ENCODE results near the gene ISOC1.

Gene ISOC1

DNA sequence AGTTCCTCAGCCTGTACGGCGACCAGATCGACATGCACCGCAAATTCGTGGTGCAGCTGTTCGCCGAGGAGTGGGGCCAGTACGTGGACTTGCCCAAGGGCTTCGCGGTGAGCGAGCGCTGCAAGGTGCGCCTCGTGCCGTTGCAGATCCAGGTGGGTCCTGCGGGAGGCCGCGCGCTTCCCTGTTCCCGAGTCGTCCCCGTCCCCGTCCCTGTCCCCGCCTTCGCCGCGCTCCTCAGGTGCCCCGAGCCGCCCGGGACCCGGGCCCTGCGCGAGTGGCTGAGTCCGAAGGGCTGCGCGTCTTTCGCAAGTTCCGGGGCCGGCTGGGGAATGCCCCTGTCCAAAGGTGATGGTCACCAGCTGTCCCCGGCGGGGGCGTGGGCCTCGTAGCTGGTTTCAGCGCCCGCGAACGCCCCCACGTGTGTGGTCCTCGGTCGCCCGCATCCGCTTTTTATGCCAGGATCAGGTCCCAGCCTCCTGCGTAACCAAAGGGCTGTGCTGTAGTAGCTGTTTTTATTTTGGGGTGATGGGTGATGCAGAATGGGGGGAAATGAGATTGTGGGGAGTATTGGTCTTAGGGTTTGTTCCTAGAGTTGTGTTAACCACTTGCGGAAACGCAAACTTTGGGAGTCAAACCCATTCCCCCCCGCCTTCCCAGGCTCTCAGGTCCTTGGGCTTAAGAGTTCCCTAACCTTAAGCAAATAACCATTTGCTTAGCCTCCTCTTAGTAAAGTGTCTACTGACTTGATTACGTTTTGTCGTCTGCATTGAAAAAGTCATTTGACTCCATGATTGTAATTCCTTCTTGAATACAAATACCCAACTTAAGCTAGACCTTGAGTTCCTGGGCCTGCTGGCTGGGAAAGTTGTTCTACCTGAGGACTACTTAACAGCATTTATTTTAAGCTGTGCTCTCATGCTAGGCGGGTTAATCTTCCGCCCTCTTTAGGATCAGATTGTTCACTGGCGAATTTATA lies 663 bp downstream of the ISOC1 start:
- in situ Hi-C loops (cut with MboI; ENCODE audit: low sequenced_read_pairs) = no loop called here

DNA sequence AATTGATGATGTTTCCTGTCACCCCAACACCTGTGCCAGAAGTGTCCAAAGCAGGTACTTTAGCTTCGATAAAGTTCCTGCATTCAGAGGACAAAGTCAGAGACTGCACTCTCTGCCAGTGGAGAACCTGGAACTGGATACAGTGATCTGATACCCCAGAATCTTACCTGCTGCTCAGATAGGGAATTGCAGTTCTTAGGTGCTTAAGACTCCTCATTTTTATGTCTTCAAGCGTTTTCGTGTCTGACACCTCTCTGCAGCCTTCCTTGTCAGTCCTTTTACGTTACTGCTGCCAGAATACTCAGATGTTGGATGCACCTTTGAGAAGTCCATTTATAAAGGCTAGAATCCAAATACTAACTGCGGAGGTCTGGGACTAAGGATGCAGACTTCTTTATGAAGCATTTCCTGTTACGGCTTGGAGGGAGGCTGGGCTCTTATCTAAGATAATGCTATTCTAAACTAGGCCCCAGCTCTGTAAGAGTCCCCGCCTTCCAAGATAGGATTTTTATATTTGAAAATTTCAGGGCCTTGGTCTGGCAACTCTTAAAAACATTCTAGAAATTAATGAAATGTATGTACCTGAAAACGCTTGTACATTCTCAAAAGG lies 1.9 kb downstream of the ISOC1 start:
- in situ Hi-C loops (cut with MboI; ENCODE audit: low sequenced_read_pairs) = no loop called here

DNA sequence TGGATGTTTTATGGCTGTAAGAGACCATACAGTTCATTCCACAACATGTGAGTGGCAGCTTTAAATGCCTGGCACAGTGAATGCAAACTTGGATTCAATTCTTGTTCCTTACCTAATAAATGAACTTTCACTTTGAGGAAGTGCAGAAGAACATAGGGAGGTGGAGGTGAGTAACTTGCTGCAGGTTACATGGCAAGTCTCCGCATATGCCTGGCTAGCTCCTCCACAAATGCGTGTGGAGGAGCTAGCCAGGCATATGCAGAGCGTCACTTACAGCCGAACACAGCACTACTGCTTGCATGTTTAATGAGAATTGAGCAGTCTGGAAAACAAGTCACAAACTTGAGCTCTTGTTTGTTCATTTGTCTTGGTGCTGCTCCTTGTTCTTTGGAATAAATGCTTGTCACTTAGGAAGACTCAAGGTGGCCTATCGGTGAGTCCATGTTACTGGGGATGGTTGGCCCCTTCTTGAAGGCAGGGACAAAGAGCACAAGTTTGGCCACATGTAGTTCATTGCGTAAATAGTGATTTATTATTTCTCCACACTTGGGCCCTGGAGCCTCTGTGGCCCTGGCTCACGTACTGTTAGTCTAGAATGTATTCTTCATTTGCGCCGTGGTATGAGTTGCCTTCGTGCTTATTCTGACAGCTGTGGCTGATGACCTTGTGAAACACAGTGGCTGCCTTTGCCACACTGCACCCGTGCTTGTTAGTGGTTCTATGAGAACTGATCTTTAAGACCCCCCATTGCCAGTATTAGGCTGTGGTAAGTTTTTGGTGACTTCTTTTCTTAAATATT lies 3.1 kb downstream of the ISOC1 start:
- in situ Hi-C loops (cut with MboI; ENCODE audit: low sequenced_read_pairs) = no loop called here

DNA sequence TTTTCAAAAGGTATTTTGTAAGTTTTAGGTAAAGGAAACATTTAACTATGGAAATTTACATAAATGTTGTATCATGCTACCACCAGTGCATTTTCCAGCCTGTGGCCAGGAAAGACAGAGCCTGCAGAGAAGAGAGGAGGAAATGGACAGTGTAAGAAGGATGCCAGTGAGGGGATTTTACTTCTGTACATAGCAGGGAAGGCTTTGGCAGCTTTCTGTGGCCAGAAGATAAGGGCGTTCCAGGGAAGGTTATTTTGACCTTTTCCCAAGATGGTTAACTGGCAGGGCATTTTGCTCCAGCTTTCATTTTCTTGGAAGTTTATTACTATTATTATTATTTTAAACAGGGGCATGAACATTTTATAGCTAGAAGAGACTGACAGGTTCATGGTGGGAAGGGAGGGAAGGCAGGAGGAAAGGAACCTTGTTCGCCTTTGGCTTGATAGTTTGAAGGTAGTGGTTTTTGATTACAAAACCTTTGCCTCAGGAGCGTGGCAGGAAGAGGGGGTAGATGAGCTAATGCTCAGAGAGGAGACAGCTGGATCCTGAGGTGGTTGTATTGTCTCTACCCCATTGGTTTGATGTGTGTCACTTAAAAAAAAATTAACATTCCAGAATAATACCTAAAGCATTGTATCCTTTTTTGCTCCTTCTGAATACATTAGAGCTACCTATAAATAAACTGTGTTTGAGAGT lies 4.1 kb downstream of the ISOC1 start:
- in situ Hi-C loops (cut with MboI; ENCODE audit: low sequenced_read_pairs) = no loop called here

DNA sequence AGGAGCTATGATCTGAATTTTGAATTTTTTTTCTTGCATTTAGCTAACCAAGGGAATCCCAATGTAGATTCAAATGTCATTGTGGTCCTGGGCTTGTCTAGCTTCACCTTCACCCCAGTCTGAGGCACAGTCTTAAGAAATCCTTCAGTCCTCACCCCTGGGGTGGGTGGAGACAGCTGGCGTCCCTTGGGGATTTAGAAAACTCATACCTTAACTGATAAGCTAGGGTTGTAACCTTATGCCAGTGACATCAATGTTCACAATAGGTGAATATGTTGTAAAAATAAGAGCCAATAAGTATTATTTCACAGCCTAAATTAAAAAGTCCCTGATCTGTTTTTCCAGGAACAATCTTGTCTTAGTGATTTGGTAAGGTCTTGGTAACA lies 4.6 kb downstream of the ISOC1 start:
- in situ Hi-C loops (cut with MboI; ENCODE audit: low sequenced_read_pairs) = no loop called here

DNA sequence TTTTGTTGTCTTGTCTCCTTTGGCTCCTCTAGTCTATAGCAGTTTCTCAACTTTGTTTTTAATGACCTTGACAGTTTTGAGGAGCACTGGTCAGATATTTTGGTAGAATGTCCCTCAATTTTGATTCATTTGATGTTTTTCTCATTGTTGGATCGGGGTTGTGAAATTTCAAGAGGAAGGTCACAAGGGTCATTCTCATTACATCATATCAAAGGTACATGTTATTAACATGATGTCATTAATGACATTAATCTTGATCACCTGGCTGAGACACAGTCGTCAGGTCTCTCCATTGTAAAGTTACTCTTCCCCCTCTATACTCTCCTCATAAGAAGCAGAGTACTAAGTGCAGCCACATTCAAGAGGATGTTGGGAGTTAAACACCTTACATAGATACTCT lies 7.2 kb downstream of the ISOC1 start:
- in situ Hi-C loops (cut with MboI; ENCODE audit: low sequenced_read_pairs) = no loop called here

DNA sequence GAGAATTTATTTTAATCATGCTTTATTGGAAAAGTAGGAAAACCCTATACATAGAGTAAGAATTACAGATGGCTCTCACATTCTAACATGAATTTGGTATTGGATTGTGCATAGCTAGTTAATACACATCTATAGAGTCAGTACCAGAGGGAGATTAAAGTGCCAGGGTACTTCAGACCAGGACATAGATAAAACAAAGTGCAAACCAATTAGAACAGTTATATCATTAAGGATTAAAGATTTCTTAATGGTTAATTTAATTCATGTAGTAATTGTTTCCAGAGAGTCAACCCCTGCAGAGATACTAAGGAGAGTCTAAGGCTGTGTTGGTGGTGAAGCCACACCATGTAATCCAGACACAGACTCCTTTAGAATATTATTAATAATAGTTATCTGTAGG lies 8.8 kb downstream of the ISOC1 start:
- in situ Hi-C loops (cut with MboI; ENCODE audit: low sequenced_read_pairs) = no loop called here

DNA sequence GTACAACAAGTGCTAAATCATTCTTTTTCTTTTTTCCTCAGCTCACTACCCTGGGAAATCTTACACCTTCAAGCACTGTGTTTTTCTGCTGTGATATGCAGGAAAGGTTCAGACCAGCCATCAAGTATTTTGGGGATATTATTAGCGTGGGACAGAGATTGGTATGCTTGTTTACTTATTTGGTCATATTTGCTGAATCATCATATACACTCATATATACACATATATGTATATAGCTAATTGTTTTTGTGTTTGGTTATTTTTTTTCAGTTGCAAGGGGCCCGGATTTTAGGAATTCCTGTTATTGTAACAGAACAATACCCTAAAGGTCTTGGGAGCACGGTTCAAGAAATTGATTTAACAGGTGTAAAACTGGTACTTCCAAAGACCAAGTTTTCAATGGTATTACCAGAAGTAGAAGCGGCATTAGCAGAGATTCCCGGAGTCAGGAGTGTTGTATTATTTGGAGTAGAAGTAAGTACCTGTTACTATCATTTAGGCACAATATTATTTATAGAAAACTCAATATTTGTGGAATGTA lies 10.4 kb downstream of the ISOC1 start:
- in situ Hi-C loops (cut with MboI; ENCODE audit: low sequenced_read_pairs) = no loop called here

DNA sequence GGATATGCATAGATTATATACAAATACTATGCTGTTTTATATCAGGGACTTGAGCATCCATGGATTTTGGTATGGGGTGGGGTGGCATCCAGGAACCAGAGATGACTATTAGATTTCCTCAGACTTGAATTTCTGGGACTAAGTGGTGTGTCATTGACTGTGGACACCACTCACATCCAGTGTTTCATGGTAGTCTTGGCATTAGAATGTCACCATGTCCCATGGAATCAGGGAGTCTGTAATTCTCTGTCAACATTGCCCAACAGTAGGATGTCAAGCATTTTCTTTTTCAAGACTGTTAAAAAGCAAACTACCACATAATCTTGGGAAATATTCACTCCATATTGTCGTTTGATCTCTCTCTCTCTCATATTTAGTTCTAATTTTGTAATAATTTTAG lies 13.1 kb downstream of the ISOC1 start:
- in situ Hi-C loops (cut with MboI; ENCODE audit: low sequenced_read_pairs) = no loop called here

DNA sequence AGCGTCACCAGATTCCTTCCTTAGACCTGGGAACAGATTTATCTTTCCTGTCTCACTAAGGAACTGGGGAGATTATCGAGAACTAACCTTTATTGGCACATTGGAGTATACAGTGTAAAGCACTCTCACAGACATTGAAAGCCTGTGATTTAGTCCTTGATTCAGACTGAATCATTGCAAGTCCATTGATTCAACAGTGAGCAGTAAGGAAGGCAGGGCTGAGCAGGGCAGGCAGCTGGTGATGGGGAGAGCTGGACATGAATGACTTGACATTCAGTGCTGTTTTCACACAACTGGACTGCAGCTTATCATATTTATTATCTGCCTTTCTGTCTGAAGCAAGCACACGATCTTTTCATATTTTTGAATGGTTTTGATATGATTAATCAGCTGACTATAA lies 16.2 kb downstream of the ISOC1 start:
- in situ Hi-C loops (cut with MboI; ENCODE audit: low sequenced_read_pairs) = no loop called here

DNA sequence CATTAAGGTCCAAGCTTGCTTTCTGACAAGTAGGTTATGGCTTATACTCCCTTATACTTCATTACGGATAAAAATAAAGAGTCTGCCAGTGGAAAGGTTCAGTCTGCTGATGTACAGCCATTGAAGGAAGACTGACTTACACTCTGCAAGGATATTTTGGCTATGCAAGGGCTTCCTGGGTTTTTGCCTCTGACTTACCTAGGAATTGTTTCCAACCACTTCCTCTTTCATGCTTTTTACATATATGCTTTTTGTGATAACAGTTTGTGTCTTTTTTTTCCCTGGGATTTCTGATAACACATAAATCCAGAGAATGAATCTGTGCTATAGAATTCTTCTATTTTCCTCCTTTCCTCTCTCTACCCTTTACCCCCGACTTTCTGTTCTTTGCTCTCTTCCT lies 16.8 kb downstream of the ISOC1 start:
- in situ Hi-C loops (cut with MboI; ENCODE audit: low sequenced_read_pairs) = no loop called here

DNA sequence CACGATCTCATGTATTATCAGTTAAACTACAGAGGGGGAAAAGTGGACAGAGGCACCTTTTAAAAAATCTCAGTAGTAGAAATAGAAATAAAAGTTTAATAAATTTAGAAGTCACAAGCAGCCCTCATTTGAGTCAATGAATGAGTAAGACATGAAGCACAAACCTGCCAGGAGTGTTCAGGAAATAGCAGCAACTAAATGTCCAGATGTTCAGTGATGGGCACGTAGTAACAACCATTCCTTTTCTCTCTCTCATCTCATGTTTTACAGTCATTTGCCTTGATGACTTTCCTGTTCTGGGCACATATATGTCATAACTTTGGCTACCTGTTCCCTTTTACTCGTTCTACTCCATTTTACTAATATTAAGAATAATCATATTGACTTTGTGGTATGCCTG lies 17.7 kb downstream of the ISOC1 start:
- in situ Hi-C loops (cut with MboI; ENCODE audit: low sequenced_read_pairs) = no loop called here

DNA sequence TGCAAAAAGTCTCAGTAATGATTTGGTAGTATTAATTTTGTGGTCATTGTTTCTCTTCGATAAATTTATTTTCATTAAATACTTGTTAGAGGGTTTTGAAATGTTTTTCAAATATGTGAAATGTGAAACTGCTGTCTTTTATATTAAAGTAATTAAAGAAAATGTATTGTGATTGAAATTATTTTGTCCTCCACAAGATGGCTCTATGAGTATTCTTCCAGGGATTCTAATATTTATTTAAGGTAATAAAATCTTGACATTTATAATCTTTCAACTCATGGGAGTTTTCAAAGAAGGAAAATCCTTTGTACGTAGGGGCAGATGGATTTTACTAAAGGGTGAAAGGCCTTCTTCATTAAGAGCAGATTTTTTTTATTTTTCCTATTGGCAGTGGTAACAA lies 19.3 kb downstream of the ISOC1 start:
- in situ Hi-C loops (cut with MboI; ENCODE audit: low sequenced_read_pairs) = no loop called here

DNA sequence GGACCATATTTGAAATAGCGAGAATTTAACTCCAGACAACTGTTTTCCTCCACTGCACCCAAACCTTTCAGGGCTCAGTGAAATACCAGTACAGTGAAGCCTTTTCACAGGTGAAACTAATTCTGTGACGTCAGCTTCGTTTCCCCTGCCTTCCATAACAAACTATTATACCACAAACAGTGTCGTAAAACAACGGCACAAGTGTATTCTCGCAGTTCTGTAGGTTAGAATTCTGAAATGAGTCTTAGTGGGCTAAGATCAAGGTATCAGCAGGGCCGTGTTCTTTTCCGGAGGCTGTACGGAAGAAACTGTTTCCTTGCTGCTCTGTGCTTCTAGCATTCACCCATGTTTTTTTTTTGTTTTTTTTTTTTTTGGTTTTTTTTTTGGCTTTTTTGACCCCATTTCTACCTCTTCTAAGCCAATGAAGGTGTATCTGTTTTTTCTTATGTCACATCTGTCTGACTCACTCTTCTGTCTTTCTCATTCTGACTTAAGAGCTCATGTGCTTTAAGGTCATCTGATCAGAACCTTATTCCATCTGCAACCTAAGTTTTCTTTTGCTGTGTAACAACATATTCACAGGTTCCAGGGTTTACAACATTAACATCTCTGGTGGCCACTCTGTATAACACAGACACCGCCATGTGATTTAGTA lies 20.1 kb downstream of the ISOC1 start:
- in situ Hi-C loops (cut with MboI; ENCODE audit: low sequenced_read_pairs) = no loop called here

DNA sequence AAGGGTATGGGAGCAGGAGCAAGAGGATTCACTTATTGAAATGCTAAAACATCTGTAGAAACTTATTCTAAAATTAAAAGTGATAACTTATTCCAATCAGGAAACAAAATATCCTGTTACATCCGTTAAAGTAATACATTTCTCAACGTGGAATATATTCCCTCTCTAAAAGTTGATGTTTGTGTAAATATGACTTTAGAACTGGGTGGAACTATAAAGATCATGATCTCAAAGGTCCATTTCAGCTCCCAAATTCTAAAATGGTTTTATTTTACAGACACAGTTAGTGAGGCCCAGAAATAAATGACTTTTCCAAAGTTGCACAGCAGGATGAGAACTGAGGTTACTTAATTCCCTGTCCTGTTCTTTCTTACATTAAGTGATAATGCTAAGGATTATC lies 21.1 kb downstream of the ISOC1 start:
- in situ Hi-C loops (cut with MboI; ENCODE audit: low sequenced_read_pairs) = no loop called here

DNA sequence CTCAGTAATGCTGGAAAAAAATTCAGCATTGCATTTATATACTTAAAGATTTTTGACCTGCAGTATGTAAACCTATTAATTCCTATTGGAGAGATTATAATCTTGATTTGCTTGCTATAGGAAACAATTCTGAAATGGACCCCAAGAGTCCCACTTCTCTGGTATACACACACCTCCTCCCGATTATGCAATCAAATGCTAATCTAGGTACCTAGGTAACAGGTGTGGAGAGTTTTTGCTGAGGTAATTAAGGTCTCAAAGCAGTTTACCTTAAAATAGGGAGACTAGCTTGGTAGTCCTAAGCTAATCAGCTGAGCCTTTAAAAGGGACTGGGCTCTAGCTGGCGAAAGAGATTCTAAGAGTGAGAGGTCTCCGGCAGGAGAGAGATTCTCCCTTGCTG lies 22.2 kb downstream of the ISOC1 start:
- in situ Hi-C loops (cut with MboI; ENCODE audit: low sequenced_read_pairs) = no loop called here

DNA sequence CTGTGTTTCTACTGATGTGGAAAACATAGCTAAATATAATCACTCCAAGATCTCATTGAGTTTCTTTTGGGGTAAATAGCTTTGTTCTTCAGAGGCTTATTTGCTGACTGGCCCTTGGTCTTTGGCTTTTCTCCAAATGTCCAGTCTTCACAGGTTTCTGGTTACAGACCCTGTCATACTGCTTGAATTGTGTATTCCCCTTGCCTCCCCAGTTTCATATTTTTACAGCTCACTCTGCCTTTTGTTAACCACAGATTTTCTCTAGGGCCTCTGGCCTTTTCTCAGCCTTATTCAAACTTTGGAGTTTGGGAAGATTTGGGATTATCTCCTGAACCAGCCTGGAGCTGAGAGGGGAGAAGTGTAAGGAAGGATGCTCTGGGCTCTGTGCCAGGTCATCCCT lies 23.9 kb downstream of the ISOC1 start:
- in situ Hi-C loops (cut with MboI; ENCODE audit: low sequenced_read_pairs) = no loop called here

DNA sequence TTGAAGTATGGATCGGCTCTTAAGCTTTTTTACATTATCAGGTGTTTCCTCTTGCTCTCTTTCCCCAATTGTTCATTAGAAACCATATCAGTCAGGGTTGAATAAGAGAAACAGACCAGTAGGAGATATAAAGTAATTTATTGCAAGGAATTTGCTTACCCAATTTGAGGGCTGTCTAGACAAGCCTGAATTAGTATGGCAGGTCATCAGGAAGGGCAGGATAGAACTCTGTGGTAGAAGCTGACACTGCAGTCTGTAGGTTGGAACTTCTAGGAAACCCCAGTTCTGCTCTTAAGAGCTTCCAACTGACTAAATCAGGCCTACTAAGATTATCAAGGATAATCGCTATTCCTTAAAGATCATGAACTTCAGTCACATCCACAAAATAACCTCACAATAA lies 24.3 kb downstream of the ISOC1 start:
- in situ Hi-C loops (cut with MboI; ENCODE audit: low sequenced_read_pairs) = no loop called here

DNA sequence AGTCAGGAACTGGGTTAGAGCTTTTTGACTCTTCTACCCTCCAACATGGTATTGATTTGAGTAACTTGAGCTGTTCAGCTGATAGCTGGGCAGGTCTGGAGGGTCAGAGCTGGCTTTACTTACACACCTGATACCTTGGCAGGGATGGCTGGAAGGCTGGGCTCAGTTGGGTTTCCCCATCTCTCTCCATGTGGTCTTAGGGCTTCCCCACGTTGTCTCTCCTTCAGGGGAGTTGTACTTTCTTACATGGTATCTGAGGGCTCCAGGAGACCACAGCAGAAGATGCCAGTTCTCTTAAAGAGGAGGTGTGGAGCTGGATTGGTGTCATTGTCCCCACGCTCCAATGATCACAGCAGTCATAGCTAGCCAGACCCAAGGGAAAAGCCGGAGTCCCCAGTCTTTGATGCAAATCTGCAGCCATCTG lies 25.6 kb downstream of the ISOC1 start:
- in situ Hi-C loops (cut with MboI; ENCODE audit: low sequenced_read_pairs) = no loop called here

DNA sequence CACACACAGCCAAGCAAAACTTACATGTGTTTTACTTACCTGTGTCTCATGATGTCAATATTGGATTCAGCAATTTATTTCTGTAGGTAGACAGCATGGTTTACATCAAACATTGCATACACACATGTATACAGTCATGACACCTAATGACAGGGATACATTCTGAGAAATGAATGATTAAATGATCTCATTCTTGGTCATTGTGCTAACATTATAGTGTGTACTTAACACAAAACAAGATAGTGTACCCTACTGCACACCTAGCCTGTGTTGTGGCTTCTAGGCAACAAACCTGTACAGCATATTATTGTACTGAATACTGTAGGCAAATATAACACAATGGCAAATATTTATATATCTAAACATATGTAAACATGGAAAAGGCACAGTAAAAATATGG lies 28.0 kb downstream of the ISOC1 start:
- in situ Hi-C loops (cut with MboI; ENCODE audit: low sequenced_read_pairs) = no loop called here
